CD4-positive, alpha-beta T cell treated with Interleukin-15 for 4 hours (primary cell): ENCODE measurements around the gene S100A11.
A peak's percentile ranks its signal among the peaks of the same experiment; 100 is the strongest.

Experiments
- DNase-seq: peaks from one replicate; pipeline ENCODE4 v3.0.0-alpha.2; 2020; ENCODE audit warnings: low spot score

Gene S100A11

DNA sequence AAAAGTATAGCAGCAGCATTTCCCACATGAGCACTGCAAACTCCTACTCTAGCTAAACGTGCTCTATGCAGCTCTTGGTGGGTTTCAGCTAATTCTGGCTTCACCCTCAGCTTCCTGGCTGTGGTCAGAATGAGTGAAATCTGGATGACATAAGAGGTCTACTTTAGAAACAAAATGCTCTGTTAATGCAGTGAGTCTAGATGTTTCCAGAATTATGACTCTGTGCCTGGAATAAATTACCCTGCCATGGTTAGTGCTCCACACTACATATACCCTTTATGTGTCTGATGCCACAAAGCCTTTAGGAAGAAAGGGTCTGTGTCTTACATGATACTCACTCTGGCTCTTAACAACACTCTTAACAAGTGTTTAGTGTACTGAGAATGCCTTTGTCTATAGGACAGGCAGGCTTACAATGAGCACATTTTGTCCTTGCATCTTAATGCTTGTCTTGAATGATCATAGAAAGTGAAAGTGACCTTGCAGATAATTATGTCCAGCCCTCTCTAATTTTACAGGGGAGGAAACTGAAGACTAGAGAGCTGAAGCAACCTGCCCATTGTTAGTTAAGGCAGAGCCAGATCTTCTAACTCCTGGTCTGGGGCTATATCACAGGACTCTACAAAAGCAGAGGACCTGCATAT is 52.4 kb downstream of the S100A11 start:
- DNase-seq: peak; percentile 59
